D721Med (cell line): ENCODE results near the gene DGKB.

Source experiments
- DNase-seq: peaks from one replicate; pipeline ENCODE4 v3.0.0; 2011; ENCODE audit warnings: low spot score; ENCODE audit not compliant: insufficient read length
- FAIRE-seq: peaks from 2 replicates; lab custom pipeline; 2011; peaks lifted over from hg19 to GRCh38; lab: Jason Lieb, UNC
- TF ChIP-seq, protein P1 (sequence below): IDR thresholded peaks from 2 replicates; pipeline ENCODE4 v1.5.1; 2012; ENCODE audit warnings: mild to moderate bottlenecking, control low read depth; ENCODE audit not compliant: insufficient read depth; ENCODE audit errors: missing control alignments

DGKB gene

DNA sequence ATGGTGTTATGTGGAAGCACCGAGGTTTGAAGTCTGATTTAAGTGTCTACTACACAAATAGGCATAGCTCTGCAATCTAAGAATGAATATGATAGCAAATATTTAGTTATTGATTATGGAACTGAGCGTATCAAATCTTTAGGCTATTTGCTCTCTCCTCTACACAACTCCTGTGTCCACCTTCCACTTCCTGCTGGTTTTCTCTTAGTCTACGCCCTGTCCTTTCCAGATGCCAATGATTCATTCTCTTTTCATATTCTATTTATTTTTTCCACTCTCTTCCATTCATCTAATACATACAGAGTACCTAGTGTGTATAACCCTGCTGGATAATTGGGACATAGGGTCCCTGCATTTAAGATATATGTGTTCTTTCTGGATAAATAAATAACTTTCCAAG, 83.7 kb downstream of the DGKB start:
- TF ChIP-seq, protein P1, sequence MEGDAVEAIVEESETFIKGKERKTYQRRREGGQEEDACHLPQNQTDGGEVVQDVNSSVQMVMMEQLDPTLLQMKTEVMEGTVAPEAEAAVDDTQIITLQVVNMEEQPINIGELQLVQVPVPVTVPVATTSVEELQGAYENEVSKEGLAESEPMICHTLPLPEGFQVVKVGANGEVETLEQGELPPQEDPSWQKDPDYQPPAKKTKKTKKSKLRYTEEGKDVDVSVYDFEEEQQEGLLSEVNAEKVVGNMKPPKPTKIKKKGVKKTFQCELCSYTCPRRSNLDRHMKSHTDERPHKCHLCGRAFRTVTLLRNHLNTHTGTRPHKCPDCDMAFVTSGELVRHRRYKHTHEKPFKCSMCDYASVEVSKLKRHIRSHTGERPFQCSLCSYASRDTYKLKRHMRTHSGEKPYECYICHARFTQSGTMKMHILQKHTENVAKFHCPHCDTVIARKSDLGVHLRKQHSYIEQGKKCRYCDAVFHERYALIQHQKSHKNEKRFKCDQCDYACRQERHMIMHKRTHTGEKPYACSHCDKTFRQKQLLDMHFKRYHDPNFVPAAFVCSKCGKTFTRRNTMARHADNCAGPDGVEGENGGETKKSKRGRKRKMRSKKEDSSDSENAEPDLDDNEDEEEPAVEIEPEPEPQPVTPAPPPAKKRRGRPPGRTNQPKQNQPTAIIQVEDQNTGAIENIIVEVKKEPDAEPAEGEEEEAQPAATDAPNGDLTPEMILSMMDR, result no peak
- FAIRE-seq (no peak), DNase-seq (no peak)

DNA sequence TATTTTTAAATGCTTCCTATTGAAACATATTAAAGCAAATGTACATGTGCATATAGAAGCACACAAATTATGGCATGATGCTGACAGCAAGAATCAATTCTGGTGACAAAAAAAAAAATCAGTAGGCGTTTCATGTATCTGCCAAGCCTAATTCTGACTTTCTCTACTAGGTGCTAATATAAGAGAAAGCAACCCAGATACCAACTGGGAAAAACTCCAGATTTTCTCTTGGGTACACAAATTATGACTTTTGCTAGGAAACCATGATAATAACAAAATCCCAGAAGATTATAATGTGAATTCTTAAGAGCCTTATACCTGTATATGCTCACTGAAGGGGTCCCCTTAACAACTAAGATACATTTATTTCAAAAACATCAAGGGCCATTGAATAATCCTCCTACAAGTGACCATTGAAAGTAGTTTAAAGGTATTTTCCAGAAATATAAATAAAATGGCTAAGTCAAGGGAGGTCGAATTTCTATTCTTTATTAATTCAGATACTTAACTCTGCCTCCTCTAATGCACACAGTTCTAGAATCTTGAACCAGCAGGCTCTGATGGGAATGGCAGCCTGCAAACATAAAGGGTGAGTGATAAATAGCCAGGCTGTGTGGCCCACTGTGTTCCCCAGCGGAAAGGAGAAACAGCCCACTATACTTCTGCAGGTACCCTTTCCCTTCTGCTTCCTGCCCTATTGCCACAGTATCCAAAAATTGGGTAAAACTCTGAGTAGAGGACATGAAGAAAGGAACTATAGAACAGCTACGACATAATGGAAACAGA, 84.5 kb downstream of the DGKB start:
- TF ChIP-seq, protein P1, result no peak
- FAIRE-seq, result no peak
- no peak for DNase-seq

DNA sequence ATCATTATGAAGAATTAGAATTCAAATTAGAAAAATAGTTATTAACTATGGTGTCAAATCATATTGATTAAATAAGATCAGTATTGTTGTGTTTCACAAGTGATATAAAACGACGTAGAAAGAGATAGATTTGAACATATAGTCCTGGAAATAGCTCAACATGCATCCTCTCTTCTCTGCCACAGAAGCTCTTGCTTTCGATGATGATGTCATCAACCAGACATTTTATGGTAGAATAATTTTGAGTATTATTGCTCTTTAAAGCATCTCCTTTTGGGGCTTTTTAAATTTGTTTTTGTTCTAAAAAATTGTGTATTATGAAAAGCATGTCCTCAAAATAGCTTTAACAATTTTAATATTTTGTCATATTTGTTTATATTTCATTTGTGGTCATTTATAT, 95.0 kb downstream of the DGKB start:
- TF ChIP-seq, protein P1, result no peak
- DNase-seq (no peak), FAIRE-seq (no peak)

DNA sequence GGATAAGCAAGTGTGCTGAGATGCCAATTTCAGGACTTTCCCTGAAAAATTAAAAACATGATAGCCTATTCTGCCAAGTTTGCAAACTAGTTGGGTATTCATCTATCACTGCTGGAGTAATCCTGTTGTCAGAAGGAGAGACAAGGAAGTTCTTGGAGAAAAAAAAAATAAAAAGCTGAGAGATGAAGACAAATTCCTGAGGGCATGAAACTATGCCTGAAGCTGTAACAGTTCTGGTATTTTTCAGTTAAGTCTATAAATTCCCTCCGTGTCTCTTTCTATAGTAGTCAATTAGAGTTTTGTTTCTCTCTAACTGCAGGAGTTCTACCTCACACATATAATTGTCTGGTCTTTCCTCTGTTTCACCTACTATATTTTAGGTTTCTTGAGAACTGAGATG, 95.7 kb downstream of the DGKB start:
- no peak for FAIRE-seq
- no peak for DNase-seq
- TF ChIP-seq, protein P1, result no peak

DNA sequence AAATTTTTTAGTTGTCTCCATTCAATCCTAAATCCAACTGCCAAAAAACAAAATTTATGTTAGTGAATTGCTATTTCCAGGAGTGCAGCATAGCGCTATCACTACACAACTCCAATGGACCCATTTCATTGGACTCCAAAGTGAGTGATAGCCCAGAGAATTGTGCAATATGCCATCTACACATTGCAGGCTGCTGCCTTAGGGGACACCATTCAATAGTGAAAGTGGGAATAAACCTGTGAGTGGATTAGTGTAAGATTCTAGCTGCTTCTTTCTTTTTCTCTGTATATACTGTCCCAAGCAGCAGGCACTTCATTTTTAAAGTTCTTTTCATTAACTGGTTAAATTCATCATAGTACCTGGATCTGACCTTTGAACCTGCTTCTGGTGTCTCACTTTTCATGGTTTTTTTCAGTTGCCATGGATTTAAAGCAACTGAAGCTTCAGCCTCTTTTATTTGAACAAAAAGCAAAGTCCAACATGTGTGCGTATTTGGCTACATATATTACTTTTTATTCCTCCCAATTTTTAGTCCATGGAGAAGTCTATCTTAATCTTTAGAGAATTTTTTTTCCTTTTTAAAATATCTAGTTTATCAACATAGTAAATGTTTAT, 97.3 kb downstream of the DGKB start:
- FAIRE-seq (no peak), DNase-seq (no peak)
- TF ChIP-seq, protein P1, result no peak

DNA sequence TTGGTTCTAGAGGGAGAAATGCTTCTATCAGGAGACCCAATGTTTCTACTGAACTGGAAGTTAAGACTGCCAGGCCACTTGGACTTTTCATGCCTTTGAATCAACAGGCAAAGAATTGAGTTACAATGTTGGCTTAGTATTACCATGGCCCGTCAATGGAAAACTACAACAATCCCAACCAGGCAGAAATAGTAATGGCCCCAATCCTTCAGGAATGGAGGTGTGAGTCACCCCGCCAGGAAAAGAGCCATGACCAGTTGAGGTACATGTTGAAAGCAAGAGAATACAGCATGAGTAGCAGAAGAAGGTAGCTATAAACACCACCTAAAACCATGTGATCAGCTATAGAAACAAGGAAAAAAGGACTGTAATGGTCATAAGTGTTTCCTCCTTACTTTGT, 101.9 kb downstream of the DGKB start:
- FAIRE-seq (no peak), DNase-seq (no peak)
- TF ChIP-seq, protein P1, result no peak

DNA sequence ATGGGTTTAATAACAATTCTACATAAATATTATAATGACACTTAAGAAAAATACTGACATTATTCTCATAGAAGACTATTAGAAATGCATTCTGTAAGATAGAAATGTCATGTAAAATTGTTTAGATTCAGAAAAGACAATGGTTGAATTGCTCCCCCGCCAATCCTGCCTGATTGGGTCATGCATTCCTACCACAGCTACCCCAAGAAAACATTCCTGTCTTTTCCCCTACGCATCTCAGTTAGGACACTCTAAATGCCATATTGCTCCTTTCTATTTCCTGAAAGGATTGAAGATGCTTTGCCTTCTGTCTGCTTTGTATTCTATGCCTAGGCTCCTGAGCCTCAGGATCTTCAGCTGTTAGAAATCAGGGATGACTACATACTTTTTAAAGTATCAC, 109.4 kb downstream of the DGKB start:
- DNase-seq, result no peak
- no peak for FAIRE-seq
- TF ChIP-seq, protein P1, result no peak
